Measurements from ENCODE around the gene ST14.

The ST14 gene

DNA sequence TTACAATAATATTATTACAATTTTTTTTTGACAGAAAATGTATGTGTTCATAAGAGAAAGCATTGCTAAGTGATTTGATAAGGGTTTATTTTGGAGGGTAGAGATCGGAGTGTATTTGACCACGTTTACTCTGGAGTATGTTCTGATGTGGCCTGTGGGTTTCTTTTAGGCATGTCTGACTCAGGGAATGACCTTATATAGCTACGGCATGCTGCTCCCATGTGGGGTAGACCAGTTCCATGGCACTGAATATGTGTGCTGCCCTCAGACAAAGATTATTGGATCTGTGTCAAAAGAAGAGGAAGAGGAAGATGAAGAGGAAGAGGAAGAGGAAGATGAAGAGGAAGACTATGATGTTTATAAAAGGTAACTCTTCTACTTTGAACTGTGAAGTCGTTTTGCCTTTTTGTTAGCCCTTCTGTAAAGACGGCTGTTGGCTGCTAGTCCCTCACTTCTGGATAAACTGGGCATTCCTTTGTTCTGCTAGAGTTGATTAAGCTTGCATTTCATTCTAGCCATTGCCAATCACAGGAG is 38.1 kb upstream of the ST14 start:
- no peak for DNase-seq (ENCODE audit: low read depth in 1 of 2, low spot score in 1 of 2)

GRCh38 chr11:130122141-130122575 is 37.4 kb upstream of the ST14 start:
- TF ChIP-seq, protein P1, sequence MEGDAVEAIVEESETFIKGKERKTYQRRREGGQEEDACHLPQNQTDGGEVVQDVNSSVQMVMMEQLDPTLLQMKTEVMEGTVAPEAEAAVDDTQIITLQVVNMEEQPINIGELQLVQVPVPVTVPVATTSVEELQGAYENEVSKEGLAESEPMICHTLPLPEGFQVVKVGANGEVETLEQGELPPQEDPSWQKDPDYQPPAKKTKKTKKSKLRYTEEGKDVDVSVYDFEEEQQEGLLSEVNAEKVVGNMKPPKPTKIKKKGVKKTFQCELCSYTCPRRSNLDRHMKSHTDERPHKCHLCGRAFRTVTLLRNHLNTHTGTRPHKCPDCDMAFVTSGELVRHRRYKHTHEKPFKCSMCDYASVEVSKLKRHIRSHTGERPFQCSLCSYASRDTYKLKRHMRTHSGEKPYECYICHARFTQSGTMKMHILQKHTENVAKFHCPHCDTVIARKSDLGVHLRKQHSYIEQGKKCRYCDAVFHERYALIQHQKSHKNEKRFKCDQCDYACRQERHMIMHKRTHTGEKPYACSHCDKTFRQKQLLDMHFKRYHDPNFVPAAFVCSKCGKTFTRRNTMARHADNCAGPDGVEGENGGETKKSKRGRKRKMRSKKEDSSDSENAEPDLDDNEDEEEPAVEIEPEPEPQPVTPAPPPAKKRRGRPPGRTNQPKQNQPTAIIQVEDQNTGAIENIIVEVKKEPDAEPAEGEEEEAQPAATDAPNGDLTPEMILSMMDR (IDR thresholded peaks at IDR 0.05; ENCODE audit: insufficient read depth, low read length), result no peak
- TF ChIP-seq SPI1 (IDR thresholded peaks at IDR 0.05; ENCODE audit: borderline replicate concordance, low read depth) (no peak), POLR2AphosphoS5 (IDR thresholded peaks at IDR 0.05; ENCODE audit: low read depth) (no peak), GABPA (IDR thresholded peaks at IDR 0.05; ENCODE audit: low read depth) (no peak)
- TF ChIP-seq, protein P2, sequence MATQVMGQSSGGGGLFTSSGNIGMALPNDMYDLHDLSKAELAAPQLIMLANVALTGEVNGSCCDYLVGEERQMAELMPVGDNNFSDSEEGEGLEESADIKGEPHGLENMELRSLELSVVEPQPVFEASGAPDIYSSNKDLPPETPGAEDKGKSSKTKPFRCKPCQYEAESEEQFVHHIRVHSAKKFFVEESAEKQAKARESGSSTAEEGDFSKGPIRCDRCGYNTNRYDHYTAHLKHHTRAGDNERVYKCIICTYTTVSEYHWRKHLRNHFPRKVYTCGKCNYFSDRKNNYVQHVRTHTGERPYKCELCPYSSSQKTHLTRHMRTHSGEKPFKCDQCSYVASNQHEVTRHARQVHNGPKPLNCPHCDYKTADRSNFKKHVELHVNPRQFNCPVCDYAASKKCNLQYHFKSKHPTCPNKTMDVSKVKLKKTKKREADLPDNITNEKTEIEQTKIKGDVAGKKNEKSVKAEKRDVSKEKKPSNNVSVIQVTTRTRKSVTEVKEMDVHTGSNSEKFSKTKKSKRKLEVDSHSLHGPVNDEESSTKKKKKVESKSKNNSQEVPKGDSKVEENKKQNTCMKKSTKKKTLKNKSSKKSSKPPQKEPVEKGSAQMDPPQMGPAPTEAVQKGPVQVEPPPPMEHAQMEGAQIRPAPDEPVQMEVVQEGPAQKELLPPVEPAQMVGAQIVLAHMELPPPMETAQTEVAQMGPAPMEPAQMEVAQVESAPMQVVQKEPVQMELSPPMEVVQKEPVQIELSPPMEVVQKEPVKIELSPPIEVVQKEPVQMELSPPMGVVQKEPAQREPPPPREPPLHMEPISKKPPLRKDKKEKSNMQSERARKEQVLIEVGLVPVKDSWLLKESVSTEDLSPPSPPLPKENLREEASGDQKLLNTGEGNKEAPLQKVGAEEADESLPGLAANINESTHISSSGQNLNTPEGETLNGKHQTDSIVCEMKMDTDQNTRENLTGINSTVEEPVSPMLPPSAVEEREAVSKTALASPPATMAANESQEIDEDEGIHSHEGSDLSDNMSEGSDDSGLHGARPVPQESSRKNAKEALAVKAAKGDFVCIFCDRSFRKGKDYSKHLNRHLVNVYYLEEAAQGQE (IDR thresholded peaks at IDR 0.05; ENCODE audit: insufficient replicate concordance, low read depth), result no peak
- Histone ChIP-seq H3K27me3 (ENCODE audit: insufficient read depth, poor library complexity, severe bottlenecking) (no peaks in the 10 kb centered on the region), H3K4me3 (replicated peaks; ENCODE audit: insufficient read depth, low read length) (no peak overlapping the region), H3K27ac (replicated peaks) (peak overlapping the region; percentile 25)
- peak in 1 of 2 experiments; percentile 31 for DNase-seq (ENCODE audit: low read depth in 1 of 2, low spot score in 1 of 2)

More for the DNA sequence above, 38.1 kb upstream of the ST14 start:
- Histone ChIP-seq H3K27me3 (ENCODE audit: insufficient read depth, poor library complexity, severe bottlenecking) (no peaks in the 10 kb centered on the region), H3K27ac (replicated peaks) (peak overlapping the region; percentile 25), H3K4me3 (replicated peaks; ENCODE audit: insufficient read depth, low read length) (no peak overlapping the region)
- TF ChIP-seq GABPA (IDR thresholded peaks at IDR 0.05; ENCODE audit: low read depth), result no peak
- 0 out of 2 replicates have a peak, but pooled peaks have one; percentile 5 for TF ChIP-seq SPI1 (IDR thresholded peaks at IDR 0.05; ENCODE audit: borderline replicate concordance, low read depth)

DNA sequence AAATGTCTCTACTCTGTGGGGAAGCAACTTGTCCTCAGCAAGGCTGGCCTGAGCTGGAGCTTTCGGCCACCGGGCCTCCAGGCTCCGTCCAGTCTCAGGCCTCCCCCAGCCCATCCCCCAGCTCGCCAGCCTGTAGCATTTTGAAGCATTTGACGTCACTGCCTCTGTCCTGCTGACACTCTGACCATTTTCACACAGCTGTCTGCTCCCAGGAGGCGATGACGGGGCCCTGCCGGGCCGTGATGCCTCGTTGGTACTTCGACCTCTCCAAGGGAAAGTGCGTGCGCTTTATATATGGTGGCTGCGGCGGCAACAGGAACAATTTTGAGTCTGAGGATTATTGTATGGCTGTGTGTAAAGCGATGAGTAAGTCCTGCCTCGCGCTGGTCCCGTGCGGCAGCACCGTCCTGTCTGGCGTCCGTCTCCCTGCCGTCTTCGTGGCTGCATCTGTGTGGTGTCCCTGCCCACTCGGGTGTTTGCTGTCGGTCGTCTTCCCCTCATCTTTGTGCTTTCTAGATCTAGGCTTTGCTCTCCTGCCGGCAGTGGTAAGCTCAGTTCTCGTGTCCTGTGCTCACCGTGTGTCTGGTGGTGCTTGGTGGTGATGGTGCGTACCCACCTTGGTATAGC is 36.1 kb upstream of the ST14 start:
- H3K27ac ChIP-seq (replicated peaks), result peak overlapping the region; percentile 49

More for the DNA sequence above, 36.1 kb upstream of the ST14 start:
- H3K4me3 ChIP-seq (replicated peaks; ENCODE audit: insufficient read depth, low read length), result no peak overlapping the region
- H3K27me3 ChIP-seq (ENCODE audit: insufficient read depth, poor library complexity, severe bottlenecking), result no peaks in the 10 kb centered on the region
- no peak for DNase-seq (ENCODE audit: low read depth in 1 of 2, low spot score in 1 of 2)
- TF ChIP-seq GABPA (IDR thresholded peaks at IDR 0.05; ENCODE audit: low read depth), result no peak
- no peak for TF ChIP-seq POLR2AphosphoS5 (IDR thresholded peaks at IDR 0.05; ENCODE audit: low read depth)
- TF ChIP-seq, protein P2 (IDR thresholded peaks at IDR 0.05; ENCODE audit: insufficient replicate concordance, low read depth), result no peak
- TF ChIP-seq, protein P1 (IDR thresholded peaks at IDR 0.05; ENCODE audit: insufficient read depth, low read length), result no peak
- no peak for TF ChIP-seq SPI1 (IDR thresholded peaks at IDR 0.05; ENCODE audit: borderline replicate concordance, low read depth)
